Gastrocnemius medialis (tissue), 4 donors: ENCODE results near the gene CYTH4. TPM values are rescaled to one million over a fixed set of nuclear protein-coding genes. Genes with fewer than 3 reads are reported as not detected.
"Not testable (repeated sequence)": the region's sequence is repeated elsewhere in the genome, so short reads cannot be mapped to it uniquely, and the experiment has no call there.

ENCODE experiments used
- ATAC-seq, 2 donors: fragments of 150-250 bp; one replicate each; pipeline ENCODE4 v1.9.1; 2016
- DNase-seq, 2 donors: peaks; one replicate each; pipeline ENCODE4 v3.0.0-alpha.2; 2019
- H3K27ac ChIP-seq, 4 donors: fragments of 200-600 bp; sonication (generic); 1 replicate in 1 of 4; 2 replicates in 3 of 4; pipeline ENCODE4 v1.5.1; 2016 to 2018; ENCODE audit warnings: mild to moderate bottlenecking in 2 of 4, moderate library complexity in 1 of 4
- H3K27me3 ChIP-seq, 3 donors: fragments of 200-600 bp; sonication (generic) in 2 of 3; 1 replicate in 1 of 3; 2 replicates in 2 of 3; pipeline versions ENCODE4 v1.5.1 to v1.6.0; 2016 to 2019; ENCODE audit warnings: mild to moderate bottlenecking in 1 of 3, moderate library complexity in 1 of 3
- H3K36me3 ChIP-seq, 2 donors: fragments of 200-600 bp; sonication (generic) in 1 of 2; one replicate each; pipeline ENCODE4 v1.5.1; 2017 to 2018
- H3K4me1 ChIP-seq, 2 donors: fragments of 200-600 bp; sonication (generic) in 1 of 2; one replicate each; pipeline ENCODE4 v1.5.1; 2016 to 2017; ENCODE audit warnings: mild to moderate bottlenecking in 2 of 2
- H3K4me3 ChIP-seq, 4 donors: fragments of 200-600 bp; sonication (generic) in 3 of 4; 1 replicate in 1 of 4; 2 replicates in 3 of 4; pipeline ENCODE4 v1.5.1; 2016 to 2019; ENCODE audit warnings: mild to moderate bottlenecking in 2 of 4
- H3K9me3 ChIP-seq, 3 donors: fragments of 200-600 bp; sonication (generic) in 2 of 3; 1 replicate in 1 of 3; 2 replicates in 2 of 3; pipeline ENCODE4 v1.5.1; 2016 to 2019
- POLR2A ChIP-seq, 2 donors: fragments of 450-650 bp; IDR thresholded peaks; one replicate each; pipeline ENCODE4 v1.6.1; 2017; ENCODE audit warnings: antibody characterized with exemption in 2 of 2, mild to moderate bottlenecking in 2 of 2, moderate library complexity in 2 of 2
- in situ Hi-C, 4 donors: fragments of 200-750 bp; cut with MboI; loops; one replicate each; pipeline versions ENCODE4 v1.15.0 to v1.8.0; 2017; ENCODE audit warnings: low sequenced_read_pairs in 4 of 4
- intact Hi-C: fragments of 100-400 bp; cut with DNase I; formaldehyde crosslinking; loops from one replicate; pipeline ENCODE4 v1.15.1; 2023; ENCODE audit warnings: low total_unique reads
- total RNA-seq, 4 donors: library from RNA; depleted of rRNA; stranded (reverse); fragments of >200 nt; gene quantifications; one replicate each; pipeline versions ENCODE4 v1.1.0 to v1.2.3, GENCODE V29; 2016
- TF ChIP-seq, protein P1 (sequence below), 5 experiments: fragments of 450-650 bp in 3 of 5; fragments of 200-600 bp in 2 of 5; sonication (generic) in 2 of 5; IDR thresholded peaks in 4 of 5; conservative IDR thresholded peaks in 1 of 5; 1 replicate in 4 of 5; 2 replicates in 1 of 5; pipeline ENCODE4 v1.5.1; 2016 to 2019; ENCODE audit warnings: antibody characterized with exemption in 5 of 5, mild to moderate bottlenecking in 3 of 5, moderate library complexity in 3 of 5

CYTH4 gene
- total RNA-seq, 4 donors from 2014 or later = 1.7 to 2.2 (median 2.0) TPM; not detected in 1

DNA sequence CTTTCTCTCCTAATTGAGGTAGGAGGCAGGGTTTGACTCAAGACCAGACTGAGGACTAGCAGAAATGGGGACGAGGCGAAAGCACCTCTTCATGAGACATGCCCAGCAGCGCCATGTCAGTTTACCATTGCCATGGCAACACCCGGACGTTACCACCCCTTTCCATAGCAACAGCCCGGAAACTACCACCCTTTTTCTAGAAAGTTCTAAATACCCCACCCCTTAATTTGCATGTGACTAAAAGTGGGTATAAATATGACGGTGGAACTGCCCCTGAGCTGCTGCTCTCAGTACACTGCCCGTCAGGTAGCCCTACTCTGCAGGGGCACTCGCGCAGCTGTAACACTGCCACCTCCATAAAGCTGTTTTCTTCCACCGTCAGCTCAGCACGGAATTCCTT is 32.3 kb upstream of the CYTH4 start:
- H3K4me3 ChIP-seq = no peak overlapping the region
- peaks cover 6 to 19% (median 11%) of the 10 kb centered on the region in 3 donors for H3K27me3 ChIP-seq
- H3K4me1 ChIP-seq = no peaks in the 10 kb centered on the region
- intact Hi-C loops = no loop called here
- H3K36me3 ChIP-seq = no peaks in the 10 kb centered on the region
- in situ Hi-C loops = no loop called here
- H3K27ac ChIP-seq = no peak overlapping the region
- TF ChIP-seq, protein P1, sequence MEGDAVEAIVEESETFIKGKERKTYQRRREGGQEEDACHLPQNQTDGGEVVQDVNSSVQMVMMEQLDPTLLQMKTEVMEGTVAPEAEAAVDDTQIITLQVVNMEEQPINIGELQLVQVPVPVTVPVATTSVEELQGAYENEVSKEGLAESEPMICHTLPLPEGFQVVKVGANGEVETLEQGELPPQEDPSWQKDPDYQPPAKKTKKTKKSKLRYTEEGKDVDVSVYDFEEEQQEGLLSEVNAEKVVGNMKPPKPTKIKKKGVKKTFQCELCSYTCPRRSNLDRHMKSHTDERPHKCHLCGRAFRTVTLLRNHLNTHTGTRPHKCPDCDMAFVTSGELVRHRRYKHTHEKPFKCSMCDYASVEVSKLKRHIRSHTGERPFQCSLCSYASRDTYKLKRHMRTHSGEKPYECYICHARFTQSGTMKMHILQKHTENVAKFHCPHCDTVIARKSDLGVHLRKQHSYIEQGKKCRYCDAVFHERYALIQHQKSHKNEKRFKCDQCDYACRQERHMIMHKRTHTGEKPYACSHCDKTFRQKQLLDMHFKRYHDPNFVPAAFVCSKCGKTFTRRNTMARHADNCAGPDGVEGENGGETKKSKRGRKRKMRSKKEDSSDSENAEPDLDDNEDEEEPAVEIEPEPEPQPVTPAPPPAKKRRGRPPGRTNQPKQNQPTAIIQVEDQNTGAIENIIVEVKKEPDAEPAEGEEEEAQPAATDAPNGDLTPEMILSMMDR (IDR thresholded peaks at IDR 0.05 in 4 of 5, conservative IDR thresholded peaks at IDR 0.05 in 1 of 5) = no peak
- TF ChIP-seq POLR2A (IDR thresholded peaks at IDR 0.05) = no peak
- no peak for DNase-seq
- H3K9me3 ChIP-seq = no peaks in the 10 kb centered on the region
- no peak for ATAC-seq

DNA sequence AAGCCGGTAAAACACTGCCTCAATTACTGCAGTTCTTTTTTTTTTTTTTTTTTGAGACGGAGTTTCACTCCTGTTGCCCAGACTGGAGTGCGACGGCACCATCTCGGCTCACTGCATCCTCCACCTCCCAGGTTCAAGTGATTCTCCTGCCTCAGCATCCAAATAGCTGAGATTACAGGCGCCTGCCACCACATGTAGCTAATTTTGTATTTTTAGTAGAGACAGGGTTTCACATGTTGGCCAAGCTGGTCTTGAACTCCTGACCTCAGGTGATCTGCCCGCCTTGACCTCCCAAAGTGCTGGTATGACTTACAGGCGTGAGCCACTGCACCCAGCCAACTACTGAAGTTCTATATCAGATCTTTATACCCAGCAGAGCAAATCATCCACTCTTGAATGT is 30.5 kb upstream of the CYTH4 start:
- H3K9me3 ChIP-seq, H3K27ac ChIP-seq, ATAC-seq, H3K4me3 ChIP-seq, intact Hi-C loops, H3K4me1 ChIP-seq, H3K36me3 ChIP-seq, in situ Hi-C loops, DNase-seq: not testable (repeated sequence)
- peaks cover 20 to 33% (median 21%) of the 10 kb centered on the region in 3 donors for H3K27me3 ChIP-seq

DNA sequence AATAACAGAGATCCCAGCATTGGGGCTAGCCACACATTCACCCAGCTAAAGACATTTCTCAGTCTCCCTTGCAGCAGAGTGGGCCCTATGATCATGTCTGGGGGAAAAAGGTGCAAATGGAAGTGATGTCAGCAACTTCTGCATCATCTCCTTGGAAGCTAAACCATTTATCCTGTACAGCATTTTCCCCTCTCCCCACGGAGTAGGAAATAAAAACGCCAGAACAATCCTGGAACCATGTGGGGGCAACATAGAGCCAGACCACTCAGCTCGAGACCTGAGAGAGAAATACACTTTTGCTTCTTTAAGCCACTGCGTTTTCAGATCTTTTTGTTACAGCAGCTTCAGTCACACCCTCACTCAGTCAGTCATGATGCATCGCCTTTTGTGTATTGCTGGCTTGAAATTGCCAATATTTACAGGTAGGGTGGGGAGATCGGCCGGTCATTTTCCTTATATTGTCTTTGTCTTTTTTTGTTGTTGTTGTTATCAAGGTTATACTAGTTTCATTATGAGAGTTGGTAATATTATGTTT is 29.1 kb upstream of the CYTH4 start:
- Histone ChIP-seq H3K27me3 (peaks cover 27 to 41% (median 28%) of the 10 kb centered on the region in 3 donors), H3K4me3 (no peak overlapping the region), H3K4me1 (no peaks in the 10 kb centered on the region), H3K27ac (no peak overlapping the region), H3K9me3 (no peaks in the 10 kb centered on the region), H3K36me3 (no peaks in the 10 kb centered on the region)
- in situ Hi-C loops (no loop called here), intact Hi-C loops (no loop called here)
- DNase-seq (no peak), ATAC-seq (no peak)
- TF ChIP-seq, protein P1 (IDR thresholded peaks at IDR 0.05 in 4 of 5, conservative IDR thresholded peaks at IDR 0.05 in 1 of 5) = no peak
- no peak for TF ChIP-seq POLR2A (IDR thresholded peaks at IDR 0.05)

DNA sequence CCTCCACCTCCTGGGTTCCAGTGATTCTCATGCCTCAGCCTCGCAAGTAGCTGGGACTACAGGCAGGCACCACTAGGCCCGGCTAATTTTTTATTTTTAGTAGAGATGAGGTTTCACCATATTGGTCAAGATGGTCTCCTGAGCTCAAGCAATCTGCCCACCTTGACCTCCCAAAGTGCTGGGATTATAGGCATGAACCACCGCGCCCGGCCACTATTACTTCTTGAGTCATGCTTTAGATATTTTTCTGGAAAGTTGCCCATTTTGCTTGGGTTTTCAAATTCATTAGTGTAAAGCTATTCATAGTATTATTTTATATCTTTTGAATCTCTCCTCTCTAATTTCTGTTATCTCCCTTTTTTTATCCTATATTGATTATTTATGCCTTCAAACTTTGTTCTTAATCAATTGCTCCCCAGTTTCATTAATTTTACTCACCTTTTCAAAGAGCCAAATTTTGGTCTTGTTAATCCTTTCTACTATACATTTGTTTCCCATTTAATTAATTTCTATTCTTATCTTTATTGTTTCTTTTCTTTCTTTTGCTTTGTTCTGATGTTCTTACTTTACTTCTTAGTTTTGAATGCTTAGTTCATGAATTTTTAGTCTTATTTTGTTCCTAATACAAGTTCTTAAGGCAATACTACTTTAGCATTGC is 28.0 kb upstream of the CYTH4 start:
- TF ChIP-seq, protein P1 (IDR thresholded peaks at IDR 0.05 in 4 of 5, conservative IDR thresholded peaks at IDR 0.05 in 1 of 5) = no peak
- TF ChIP-seq POLR2A (IDR thresholded peaks at IDR 0.05) = no peak
- in situ Hi-C loops (no loop called here), intact Hi-C loops (no loop called here)
- Histone ChIP-seq H3K36me3 (no peaks in the 10 kb centered on the region), H3K4me1 (no peaks in the 10 kb centered on the region), H3K4me3 (no peak overlapping the region), H3K27ac (no peak overlapping the region), H3K9me3 (no peaks in the 10 kb centered on the region), H3K27me3 (peaks cover 33 to 46% (median 39%) of the 10 kb centered on the region in 3 donors)
- ATAC-seq (no peak), DNase-seq (no peak)

DNA sequence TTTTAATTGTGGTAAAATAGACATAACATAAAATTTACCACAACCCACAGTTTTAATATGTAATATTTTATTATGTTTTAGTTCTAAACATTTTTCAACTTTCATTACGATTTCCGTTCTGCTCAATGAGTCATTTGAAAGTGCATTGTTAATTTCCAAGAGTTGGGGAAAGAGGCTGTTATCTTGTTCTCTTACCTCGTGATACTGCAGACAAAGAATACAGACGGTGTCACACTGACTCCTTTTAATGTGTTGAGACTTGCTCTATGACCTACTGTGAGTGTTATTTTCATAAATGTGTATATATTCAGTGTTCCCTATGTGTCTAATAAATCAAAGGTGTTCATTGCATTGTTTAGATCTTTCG is 27.5 kb upstream of the CYTH4 start:
- Histone ChIP-seq H3K9me3 (no peaks in the 10 kb centered on the region), H3K36me3 (no peaks in the 10 kb centered on the region), H3K27ac (no peak overlapping the region), H3K4me3 (no peak overlapping the region), H3K27me3 (peaks cover 38 to 51% (median 44%) of the 10 kb centered on the region in 3 donors), H3K4me1 (no peaks in the 10 kb centered on the region)
- ATAC-seq (no peak), DNase-seq (no peak)
- TF ChIP-seq, protein P1 (IDR thresholded peaks at IDR 0.05 in 4 of 5, conservative IDR thresholded peaks at IDR 0.05 in 1 of 5) = no peak
- intact Hi-C loops = no loop called here
- in situ Hi-C loops = no loop called here
